Endothelial cell of umbilical vein (primary cell): ENCODE data around the gene DTX4. TPM values are rescaled to one million over a fixed set of nuclear protein-coding genes. Genes with fewer than 3 reads are reported as not detected.

Experiments
- BruUV-seq: library from RNA; stranded (reverse); fragments of 400-500 nt; replicated peaks from 2 replicates; lab custom pipeline; 2021; lab: Mats Ljungman, UMichigan
- CTCF ChIA-PET: fragments of 300-600, 350-600 bp; sonication (Branson Sonifier 250); formaldehyde crosslinking; loops from one replicate; lab custom pipeline; 2021; ENCODE audit warnings: antibody characterized with exemption, inconsistent platforms; lab: Charles Lee
- POLR2A ChIA-PET: fragments of 300-600, 350-600 bp; sonication (Branson Sonifier 250); formaldehyde crosslinking; loops from one replicate; lab custom pipeline; 2021; ENCODE audit warnings: antibody characterized with exemption, inconsistent platforms; lab: Charles Lee
- DNase-seq: peaks from one replicate; pipeline ENCODE4 v3.0.0-alpha.2; 2011; ENCODE audit warnings: low read depth, low spot score
- FAIRE-seq: peaks from 2 replicates; lab custom pipeline; 2011; peaks lifted over from hg19 to GRCh38; lab: Jason Lieb, UNC
- H2AFZ ChIP-seq: 2 replicates; pipeline ENCODE4 v1.6.0; 2012; ENCODE audit warnings: low read depth, low read length, control low read depth, inconsistent platforms
- H3K27ac ChIP-seq: 2 replicates; pipeline ENCODE4 v1.5.1; 2011; ENCODE audit warnings: low read depth, mild to moderate bottlenecking, control low read depth, low read length, moderate library complexity; ENCODE audit not compliant: insufficient read depth
- H3K27me3 ChIP-seq, 2 experiments: 2 replicates each; pipeline versions ENCODE4 v1.6.0 to v1.6.1; 2011; ENCODE audit warnings: low read length in 2 of 2, mixed read lengths in 1 of 2; ENCODE audit not compliant: control insufficient read depth in 2 of 2, insufficient read depth in 2 of 2
- H3K36me3 ChIP-seq, 2 experiments: 2 replicates in 1 of 2; 3 replicates in 1 of 2; pipeline ENCODE4 v1.5.1; 2011; ENCODE audit warnings: low read length in 2 of 2, mild to moderate bottlenecking in 1 of 2, moderate library complexity in 1 of 2; ENCODE audit not compliant: control insufficient read depth in 2 of 2, insufficient read depth in 2 of 2; ENCODE audit errors: extremely low read depth in 1 of 2
- H3K4me1 ChIP-seq: 3 replicates; pipeline ENCODE4 v1.5.1; 2011; ENCODE audit warnings: mild to moderate bottlenecking, low read length; ENCODE audit not compliant: control insufficient read depth, insufficient read depth; ENCODE audit errors: extremely low read depth
- H3K4me2 ChIP-seq: 2 replicates; pipeline ENCODE4 v1.6.1; 2011; ENCODE audit warnings: low read length, control low read depth, mixed read lengths; ENCODE audit not compliant: insufficient read depth
- H3K4me3 ChIP-seq, 3 experiments: fragments of 200-600 bp in 1 of 3; sonication (generic), shearing (Covaris generic) in 1 of 3; replicated peaks in 1 of 3; 2 replicates each; pipeline ENCODE4 v1.5.1; 2011 to 2016; ENCODE audit warnings: control low read depth in 3 of 3, low read length in 3 of 3, mild to moderate bottlenecking in 2 of 3, inconsistent platforms in 1 of 3, low read depth in 1 of 3, moderate library complexity in 1 of 3; ENCODE audit not compliant: insufficient read depth in 1 of 3
- H3K79me2 ChIP-seq: 2 replicates; pipeline ENCODE4 v1.6.0; 2012; ENCODE audit warnings: low read length, inconsistent platforms; ENCODE audit not compliant: control insufficient read depth, insufficient read depth
- H3K9ac ChIP-seq: replicated peaks from 2 replicates; pipeline ENCODE3; 2011; ENCODE audit warnings: low read length, control low read depth; ENCODE audit not compliant: insufficient read depth; ENCODE audit errors: extremely low read depth
- H3K9me1 ChIP-seq: replicated peaks from 3 replicates; pipeline ENCODE4 v1.6.0; 2011; ENCODE audit warnings: mild to moderate bottlenecking, low read length; ENCODE audit not compliant: control insufficient read depth, insufficient read depth; ENCODE audit errors: extremely low read depth
- H3K9me3 ChIP-seq: replicated peaks from 2 replicates; pipeline ENCODE4 v1.5.1; 2012; ENCODE audit warnings: low read length, inconsistent platforms; ENCODE audit not compliant: control insufficient read depth, insufficient read depth
- H4K20me1 ChIP-seq: replicated peaks from 2 replicates; pipeline ENCODE3; 2011; ENCODE audit warnings: mild to moderate bottlenecking, low read length; ENCODE audit not compliant: control insufficient read depth, insufficient read depth; ENCODE audit errors: extremely low read depth
- EZH2 ChIP-seq: IDR thresholded peaks from 2 replicates; pipeline ENCODE4 v1.6.1; 2012; ENCODE audit warnings: borderline replicate concordance, low read depth, mild to moderate bottlenecking, moderate library complexity, low read length, inconsistent platforms; ENCODE audit not compliant: severe bottlenecking
- FOS ChIP-seq: IDR thresholded peaks from 2 replicates; pipeline ENCODE4 v1.6.1; 2011; ENCODE audit warnings: mild to moderate bottlenecking, low read length, moderate library complexity, borderline replicate concordance; ENCODE audit not compliant: insufficient read depth
- GATA2 ChIP-seq: IDR thresholded peaks from 2 replicates; pipeline ENCODE4 v1.7.0; 2011; ENCODE audit warnings: low read depth, mild to moderate bottlenecking, moderate library complexity, mixed read lengths, low read length; ENCODE audit not compliant: insufficient read length, insufficient read depth
- JUN ChIP-seq: IDR thresholded peaks from 2 replicates; pipeline ENCODE4 v1.6.1; 2011; ENCODE audit warnings: borderline replicate concordance, low read depth; ENCODE audit not compliant: insufficient read length, insufficient read depth
- MYC ChIP-seq: IDR thresholded peaks from one replicate; pipeline ENCODE4 v1.6.1; 2011; ENCODE audit warnings: mild to moderate bottlenecking, low read depth, low read length
- POLR2A ChIP-seq: IDR thresholded peaks from 2 replicates; pipeline ENCODE4 v1.6.1; 2012; ENCODE audit warnings: low read depth, mild to moderate bottlenecking, control low read depth, low read length
- POLR2AphosphoS5 ChIP-seq: IDR thresholded peaks from 2 replicates; pipeline ENCODE4 v1.6.1; 2012; ENCODE audit warnings: low read depth, mild to moderate bottlenecking, control low read depth, low read length, moderate library complexity; ENCODE audit not compliant: insufficient read depth
- dilution Hi-C: fragments of 300-500 bp; cut with MboI; formaldehyde crosslinking; loops from one replicate; pipeline ENCODE4 v1.15.0; 2019; ENCODE audit warnings: low sequenced_read_pairs; ENCODE audit not compliant: extremely low pct_ligation_motif_present
- intact Hi-C: fragments of 100-400 bp; cut with micrococcal nuclease; formaldehyde crosslinking; loops from one replicate; pipeline ENCODE4 v1.10.0; 2022
- polyA plus RNA-seq, 4 experiments: library from polyadenylated mRNA; depleted of rRNA in 3 of 4; stranded (reverse) in 3 of 4; unstranded in 1 of 4; fragments of >200 nt; gene quantifications; 2 replicates each; pipeline versions ENCODE4 v1.2.1 to v1.2.3, GENCODE V29; 2011 to 2012; ENCODE audit warnings: missing spikeins in 1 of 4
- total RNA-seq: library from RNA; stranded (reverse); gene quantifications from 2 replicates; pipeline ENCODE4 v1.2.3, GENCODE V29; 2021
- TF ChIP-seq, protein P1 (sequence below): IDR thresholded peaks from 2 replicates; pipeline ENCODE4 v1.6.1; 2011; ENCODE audit not compliant: insufficient read depth, insufficient read length
- TF ChIP-seq, protein P2 (sequence below), 2 donors: IDR thresholded peaks; 1 replicate in 1 of 2; 2 replicates in 1 of 2; pipeline ENCODE4 v1.5.1; 2011; ENCODE audit warnings: low read length in 2 of 2, mild to moderate bottlenecking in 2 of 2, moderate library complexity in 2 of 2, control low read depth in 1 of 2, inconsistent platforms in 1 of 2, low read depth in 1 of 2; ENCODE audit not compliant: insufficient read depth in 1 of 2; ENCODE audit errors: extremely low read depth in 1 of 2

Gene DTX4
- total and polyA plus RNA-seq, 2 donors (not counting 3 experiments of a cell fraction or from before 2014, with no cell fraction given), result 0.08 to 0.91 TPM

DNA sequence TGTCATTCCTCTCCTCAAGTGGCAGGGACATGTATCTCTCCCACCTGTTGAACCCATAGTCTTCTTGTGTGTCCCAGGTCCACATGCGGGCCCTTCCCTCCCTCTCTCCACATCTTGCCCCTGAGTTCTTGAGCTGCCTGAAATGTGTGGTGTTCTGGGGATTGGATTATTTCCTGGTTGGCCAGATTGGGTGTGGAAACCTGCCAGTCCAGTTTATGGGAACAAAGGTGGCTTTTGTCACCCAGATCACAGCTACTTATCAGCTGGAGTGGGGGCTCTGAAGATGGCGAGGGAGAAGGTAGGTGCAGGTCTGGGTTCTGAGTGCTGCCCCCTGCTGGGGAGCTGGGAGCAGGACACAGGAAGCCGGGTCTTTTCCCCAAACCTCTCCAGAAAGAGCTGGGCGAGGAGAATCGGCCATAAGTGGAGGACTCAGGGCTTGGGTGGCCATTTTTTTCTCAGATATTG lies 14.2 kb downstream of the DTX4 start:
- no peak for FAIRE-seq
- H3K36me3 ChIP-seq, result no peaks in the 10 kb centered on the region

DNA sequence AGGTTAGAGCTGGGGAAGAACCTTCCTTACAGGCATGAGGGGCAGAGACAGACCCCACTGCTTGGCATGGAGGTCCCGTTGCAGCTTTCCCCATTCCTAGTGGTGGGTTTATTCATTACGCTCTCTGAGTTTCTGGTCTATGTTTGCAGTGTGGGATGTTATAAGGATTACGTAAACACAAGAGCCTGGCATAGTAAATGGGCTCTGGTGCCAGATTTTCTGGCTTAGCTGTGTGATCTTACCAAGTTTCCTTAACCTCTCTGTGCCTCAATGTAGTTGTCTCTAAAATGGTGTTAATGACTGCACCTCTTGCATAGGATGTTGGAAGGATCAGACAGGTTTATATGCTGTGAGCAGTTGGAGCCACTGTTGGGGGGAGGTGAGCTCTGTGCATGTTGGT lies 15.1 kb downstream of the DTX4 start:
- Histone ChIP-seq H3K27me3 (peaks cover 4 to 11% of the 10 kb centered on the region in 2 experiments), H3K27ac (no peak overlapping the region), H3K9me1 (no peaks in the 10 kb centered on the region), H3K4me2 (no peak overlapping the region), H3K9me3 (no peaks in the 10 kb centered on the region), H2AFZ (no peak overlapping the region), H3K4me1 (peaks cover 2% of the 10 kb centered on the region), H3K9ac (no peak overlapping the region), H4K20me1 (no peaks in the 10 kb centered on the region), H3K36me3 (no peaks in the 10 kb centered on the region), H3K79me2 (no peaks in the 10 kb centered on the region), H3K4me3 (no peak overlapping the region)
- no TSS peak for BruUV-seq
- DNase-seq, result no peak
- dilution Hi-C loops, result no loop called here
- intact Hi-C loops, result no loop called here
- no peak for FAIRE-seq
- ChIA-PET CTCF (interaction anchor here (1.0 to 6.4 kb wide), 6 partner anchors 10 to 20 kb away, joined by 3 to 74 read pairs (median 13); partner anchors contain the start of gene DTX4), POLR2A (no interaction called here)
- TF ChIP-seq GATA2 (no peak), POLR2A (no peak), EZH2 (no peak), FOS (no peak), JUN (no peak), POLR2AphosphoS5 (no peak), MYC (no peak)
- TF ChIP-seq, protein P1, sequence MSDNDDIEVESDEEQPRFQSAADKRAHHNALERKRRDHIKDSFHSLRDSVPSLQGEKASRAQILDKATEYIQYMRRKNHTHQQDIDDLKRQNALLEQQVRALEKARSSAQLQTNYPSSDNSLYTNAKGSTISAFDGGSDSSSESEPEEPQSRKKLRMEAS, result no peak
- TF ChIP-seq, protein P2, sequence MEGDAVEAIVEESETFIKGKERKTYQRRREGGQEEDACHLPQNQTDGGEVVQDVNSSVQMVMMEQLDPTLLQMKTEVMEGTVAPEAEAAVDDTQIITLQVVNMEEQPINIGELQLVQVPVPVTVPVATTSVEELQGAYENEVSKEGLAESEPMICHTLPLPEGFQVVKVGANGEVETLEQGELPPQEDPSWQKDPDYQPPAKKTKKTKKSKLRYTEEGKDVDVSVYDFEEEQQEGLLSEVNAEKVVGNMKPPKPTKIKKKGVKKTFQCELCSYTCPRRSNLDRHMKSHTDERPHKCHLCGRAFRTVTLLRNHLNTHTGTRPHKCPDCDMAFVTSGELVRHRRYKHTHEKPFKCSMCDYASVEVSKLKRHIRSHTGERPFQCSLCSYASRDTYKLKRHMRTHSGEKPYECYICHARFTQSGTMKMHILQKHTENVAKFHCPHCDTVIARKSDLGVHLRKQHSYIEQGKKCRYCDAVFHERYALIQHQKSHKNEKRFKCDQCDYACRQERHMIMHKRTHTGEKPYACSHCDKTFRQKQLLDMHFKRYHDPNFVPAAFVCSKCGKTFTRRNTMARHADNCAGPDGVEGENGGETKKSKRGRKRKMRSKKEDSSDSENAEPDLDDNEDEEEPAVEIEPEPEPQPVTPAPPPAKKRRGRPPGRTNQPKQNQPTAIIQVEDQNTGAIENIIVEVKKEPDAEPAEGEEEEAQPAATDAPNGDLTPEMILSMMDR (IDR thresholded peaks at IDR 0.05; ENCODE audit: extremely low read depth in 1 of 2, insufficient read depth in 1 of 2, low read depth in 1 of 2, low read length in 2 of 2), result no peak

More for the DNA sequence above, 14.2 kb downstream of the DTX4 start:
- intact Hi-C loops (loop anchor here (1.0 kb wide), 1 partner anchor 15 kb away; no protein-coding TSS in a partner anchor), dilution Hi-C loops (no loop called here)
- no peak overlapping the region for H3K9ac ChIP-seq
- H3K79me2 ChIP-seq, result no peaks in the 10 kb centered on the region
- DNase-seq, result peak; percentile 3
- H4K20me1 ChIP-seq, result no peaks in the 10 kb centered on the region
- no TSS peak for BruUV-seq
- peaks cover 4 to 11% of the 10 kb centered on the region in 2 experiments for H3K27me3 ChIP-seq
- H3K9me1 ChIP-seq, result no peaks in the 10 kb centered on the region
- ChIA-PET POLR2A (no interaction called here), CTCF (interaction anchor here (0.6 to 6.4 kb wide), 15 partner anchors 9 to 213 kb away, joined by 3 to 74 read pairs (median 5); partner anchors contain the start of gene DTX4)
- no peak overlapping the region for H3K27ac ChIP-seq
- H2AFZ ChIP-seq, result no peak overlapping the region
- no peak overlapping the region for H3K4me3 ChIP-seq
- no peak overlapping the region for H3K4me2 ChIP-seq
- H3K9me3 ChIP-seq, result no peaks in the 10 kb centered on the region
- TF ChIP-seq, protein P2 (IDR thresholded peaks at IDR 0.05; ENCODE audit: extremely low read depth in 1 of 2, insufficient read depth in 1 of 2, low read depth in 1 of 2, low read length in 2 of 2), result peak; percentile 50 to 62
- TF ChIP-seq POLR2AphosphoS5, result no peak
- H3K4me1 ChIP-seq, result peaks cover 2% of the 10 kb centered on the region
